Endothelial cell of umbilical vein (primary cell): Measurements from ENCODE around the gene ANKRD39. TPM values are rescaled to one million over a fixed set of nuclear protein-coding genes. Genes with fewer than 3 reads are reported as not detected.

Source experiments
- BruUV-seq: library from RNA; stranded (reverse); fragments of 400-500 nt; replicated peaks from 2 replicates; lab custom pipeline; 2021; lab: Mats Ljungman, UMichigan
- CTCF ChIA-PET: fragments of 300-600, 350-600 bp; sonication (Branson Sonifier 250); formaldehyde crosslinking; loops from one replicate; lab custom pipeline; 2021; ENCODE audit warnings: antibody characterized with exemption, inconsistent platforms; lab: Charles Lee
- POLR2A ChIA-PET: fragments of 300-600, 350-600 bp; sonication (Branson Sonifier 250); formaldehyde crosslinking; loops from one replicate; lab custom pipeline; 2021; ENCODE audit warnings: antibody characterized with exemption, inconsistent platforms; lab: Charles Lee
- DNase-seq: peaks from one replicate; pipeline ENCODE4 v3.0.0-alpha.2; 2011; ENCODE audit warnings: low read depth, low spot score
- FAIRE-seq: peaks from 2 replicates; lab custom pipeline; 2011; peaks lifted over from hg19 to GRCh38; lab: Jason Lieb, UNC
- H2AFZ ChIP-seq: 2 replicates; pipeline ENCODE4 v1.6.0; 2012; ENCODE audit warnings: low read depth, low read length, control low read depth, inconsistent platforms
- H3K27ac ChIP-seq: 2 replicates; pipeline ENCODE4 v1.5.1; 2011; ENCODE audit warnings: low read depth, mild to moderate bottlenecking, control low read depth, low read length, moderate library complexity; ENCODE audit not compliant: insufficient read depth
- H3K27me3 ChIP-seq, 2 experiments: 2 replicates each; pipeline versions ENCODE4 v1.6.0 to v1.6.1; 2011; ENCODE audit warnings: low read length in 2 of 2, mixed read lengths in 1 of 2; ENCODE audit not compliant: control insufficient read depth in 2 of 2, insufficient read depth in 2 of 2
- H3K36me3 ChIP-seq, 2 experiments: 2 replicates in 1 of 2; 3 replicates in 1 of 2; pipeline ENCODE4 v1.5.1; 2011; ENCODE audit warnings: low read length in 2 of 2, mild to moderate bottlenecking in 1 of 2, moderate library complexity in 1 of 2; ENCODE audit not compliant: control insufficient read depth in 2 of 2, insufficient read depth in 2 of 2; ENCODE audit errors: extremely low read depth in 1 of 2
- H3K4me1 ChIP-seq: 3 replicates; pipeline ENCODE4 v1.5.1; 2011; ENCODE audit warnings: mild to moderate bottlenecking, low read length; ENCODE audit not compliant: control insufficient read depth, insufficient read depth; ENCODE audit errors: extremely low read depth
- H3K4me2 ChIP-seq: 2 replicates; pipeline ENCODE4 v1.6.1; 2011; ENCODE audit warnings: low read length, control low read depth, mixed read lengths; ENCODE audit not compliant: insufficient read depth
- H3K4me3 ChIP-seq, 3 experiments: fragments of 200-600 bp in 1 of 3; sonication (generic), shearing (Covaris generic) in 1 of 3; replicated peaks in 1 of 3; 2 replicates each; pipeline ENCODE4 v1.5.1; 2011 to 2016; ENCODE audit warnings: control low read depth in 3 of 3, low read length in 3 of 3, mild to moderate bottlenecking in 2 of 3, inconsistent platforms in 1 of 3, low read depth in 1 of 3, moderate library complexity in 1 of 3; ENCODE audit not compliant: insufficient read depth in 1 of 3
- H3K79me2 ChIP-seq: 2 replicates; pipeline ENCODE4 v1.6.0; 2012; ENCODE audit warnings: low read length, inconsistent platforms; ENCODE audit not compliant: control insufficient read depth, insufficient read depth
- H3K9ac ChIP-seq: replicated peaks from 2 replicates; pipeline ENCODE3; 2011; ENCODE audit warnings: low read length, control low read depth; ENCODE audit not compliant: insufficient read depth; ENCODE audit errors: extremely low read depth
- H3K9me1 ChIP-seq: replicated peaks from 3 replicates; pipeline ENCODE4 v1.6.0; 2011; ENCODE audit warnings: mild to moderate bottlenecking, low read length; ENCODE audit not compliant: control insufficient read depth, insufficient read depth; ENCODE audit errors: extremely low read depth
- H3K9me3 ChIP-seq: replicated peaks from 2 replicates; pipeline ENCODE4 v1.5.1; 2012; ENCODE audit warnings: low read length, inconsistent platforms; ENCODE audit not compliant: control insufficient read depth, insufficient read depth
- H4K20me1 ChIP-seq: replicated peaks from 2 replicates; pipeline ENCODE3; 2011; ENCODE audit warnings: mild to moderate bottlenecking, low read length; ENCODE audit not compliant: control insufficient read depth, insufficient read depth; ENCODE audit errors: extremely low read depth
- EZH2 ChIP-seq: IDR thresholded peaks from 2 replicates; pipeline ENCODE4 v1.6.1; 2012; ENCODE audit warnings: borderline replicate concordance, low read depth, mild to moderate bottlenecking, moderate library complexity, low read length, inconsistent platforms; ENCODE audit not compliant: severe bottlenecking
- FOS ChIP-seq: IDR thresholded peaks from 2 replicates; pipeline ENCODE4 v1.6.1; 2011; ENCODE audit warnings: mild to moderate bottlenecking, low read length, moderate library complexity, borderline replicate concordance; ENCODE audit not compliant: insufficient read depth
- GATA2 ChIP-seq: IDR thresholded peaks from 2 replicates; pipeline ENCODE4 v1.7.0; 2011; ENCODE audit warnings: low read depth, mild to moderate bottlenecking, moderate library complexity, mixed read lengths, low read length; ENCODE audit not compliant: insufficient read length, insufficient read depth
- JUN ChIP-seq: IDR thresholded peaks from 2 replicates; pipeline ENCODE4 v1.6.1; 2011; ENCODE audit warnings: borderline replicate concordance, low read depth; ENCODE audit not compliant: insufficient read length, insufficient read depth
- MYC ChIP-seq: IDR thresholded peaks from one replicate; pipeline ENCODE4 v1.6.1; 2011; ENCODE audit warnings: mild to moderate bottlenecking, low read depth, low read length
- POLR2A ChIP-seq: IDR thresholded peaks from 2 replicates; pipeline ENCODE4 v1.6.1; 2012; ENCODE audit warnings: low read depth, mild to moderate bottlenecking, control low read depth, low read length
- POLR2AphosphoS5 ChIP-seq: IDR thresholded peaks from 2 replicates; pipeline ENCODE4 v1.6.1; 2012; ENCODE audit warnings: low read depth, mild to moderate bottlenecking, control low read depth, low read length, moderate library complexity; ENCODE audit not compliant: insufficient read depth
- dilution Hi-C: fragments of 300-500 bp; cut with MboI; formaldehyde crosslinking; loops from one replicate; pipeline ENCODE4 v1.15.0; 2019; ENCODE audit warnings: low sequenced_read_pairs; ENCODE audit not compliant: extremely low pct_ligation_motif_present
- intact Hi-C: fragments of 100-400 bp; cut with micrococcal nuclease; formaldehyde crosslinking; loops from one replicate; pipeline ENCODE4 v1.10.0; 2022
- polyA plus RNA-seq, 4 experiments: library from polyadenylated mRNA; depleted of rRNA in 3 of 4; stranded (reverse) in 3 of 4; unstranded in 1 of 4; fragments of >200 nt; gene quantifications; 2 replicates each; pipeline versions ENCODE4 v1.2.1 to v1.2.3, GENCODE V29; 2011 to 2012; ENCODE audit warnings: missing spikeins in 1 of 4
- total RNA-seq: library from RNA; stranded (reverse); gene quantifications from 2 replicates; pipeline ENCODE4 v1.2.3, GENCODE V29; 2021
- TF ChIP-seq, protein P1 (sequence below): IDR thresholded peaks from 2 replicates; pipeline ENCODE4 v1.6.1; 2011; ENCODE audit not compliant: insufficient read depth, insufficient read length
- TF ChIP-seq, protein P2 (sequence below), 2 donors: IDR thresholded peaks; 1 replicate in 1 of 2; 2 replicates in 1 of 2; pipeline ENCODE4 v1.5.1; 2011; ENCODE audit warnings: low read length in 2 of 2, mild to moderate bottlenecking in 2 of 2, moderate library complexity in 2 of 2, control low read depth in 1 of 2, inconsistent platforms in 1 of 2, low read depth in 1 of 2; ENCODE audit not compliant: insufficient read depth in 1 of 2; ENCODE audit errors: extremely low read depth in 1 of 2

ANKRD39 gene
- total and polyA plus RNA-seq, 2 donors (not counting 3 experiments of a cell fraction or from before 2014, with no cell fraction given): 14.7 to 17.9 TPM

DNA sequence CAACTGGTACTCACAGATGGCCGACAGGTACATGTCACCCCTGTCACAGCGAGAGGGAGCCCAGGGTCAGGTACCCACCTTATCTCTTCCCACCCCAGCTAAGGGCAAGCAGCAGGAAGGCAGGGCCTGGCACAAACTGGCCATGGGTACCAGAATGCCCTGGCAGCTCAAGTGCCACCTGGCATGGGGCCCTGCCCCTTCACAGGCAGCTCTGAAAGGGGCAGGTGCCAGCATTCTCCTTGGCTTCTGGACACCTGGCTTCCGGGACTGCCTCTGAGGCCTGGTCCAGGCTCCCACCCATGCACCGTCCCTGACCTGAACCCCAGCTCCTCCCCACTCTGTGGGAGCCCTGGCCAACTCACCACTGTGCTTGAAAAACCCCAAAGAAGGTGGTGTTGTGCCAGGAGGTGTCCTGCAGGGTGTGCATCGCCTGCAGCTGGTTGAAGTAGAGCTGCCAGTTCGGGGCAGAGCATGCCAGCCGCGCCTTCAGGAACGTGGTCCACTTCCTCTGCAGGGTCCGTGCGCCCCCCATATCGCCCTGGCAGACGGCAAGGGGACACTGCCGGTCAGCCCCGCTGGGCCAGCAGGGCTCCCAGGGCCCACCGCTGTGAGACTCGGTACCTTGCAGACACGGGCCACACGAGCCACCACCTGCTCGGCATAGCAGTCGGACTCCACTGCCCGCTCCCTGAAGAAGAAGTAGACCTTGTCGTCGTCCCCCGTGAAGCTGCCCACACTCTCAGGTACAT is 6.7 kb upstream of the ANKRD39 start:
- Histone ChIP-seq H3K36me3 (peaks cover 4 to 43% of the 10 kb centered on the region in 2 experiments), H4K20me1 (no peaks in the 10 kb centered on the region), H3K9me3 (no peaks in the 10 kb centered on the region), H3K27me3 (no peaks in the 10 kb centered on the region), H3K27ac (no peak overlapping the region), H2AFZ (no peak overlapping the region), H3K4me3 (no peak overlapping the region), H3K9me1 (no peaks in the 10 kb centered on the region), H3K9ac (no peak overlapping the region), H3K79me2 (no peaks in the 10 kb centered on the region), H3K4me2 (no peak overlapping the region), H3K4me1 (peaks cover 30% of the 10 kb centered on the region)
- no TSS peak for BruUV-seq
- FAIRE-seq (no peak), DNase-seq (no peak)
- ChIA-PET CTCF (interaction anchor here (1.2 to 2.2 kb wide), 2 partner anchors 10 to 86 kb away, joined by 3 to 5 read pairs; no protein-coding TSS in a partner anchor), POLR2A (no interaction called here)
- intact Hi-C loops (no loop called here), dilution Hi-C loops (no loop called here)
- TF ChIP-seq GATA2 (no peak), JUN (no peak), EZH2 (no peak), MYC (no peak), FOS (no peak), POLR2AphosphoS5 (no peak), POLR2A (no peak)
- TF ChIP-seq, protein P1, sequence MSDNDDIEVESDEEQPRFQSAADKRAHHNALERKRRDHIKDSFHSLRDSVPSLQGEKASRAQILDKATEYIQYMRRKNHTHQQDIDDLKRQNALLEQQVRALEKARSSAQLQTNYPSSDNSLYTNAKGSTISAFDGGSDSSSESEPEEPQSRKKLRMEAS: no peak
- TF ChIP-seq, protein P2, sequence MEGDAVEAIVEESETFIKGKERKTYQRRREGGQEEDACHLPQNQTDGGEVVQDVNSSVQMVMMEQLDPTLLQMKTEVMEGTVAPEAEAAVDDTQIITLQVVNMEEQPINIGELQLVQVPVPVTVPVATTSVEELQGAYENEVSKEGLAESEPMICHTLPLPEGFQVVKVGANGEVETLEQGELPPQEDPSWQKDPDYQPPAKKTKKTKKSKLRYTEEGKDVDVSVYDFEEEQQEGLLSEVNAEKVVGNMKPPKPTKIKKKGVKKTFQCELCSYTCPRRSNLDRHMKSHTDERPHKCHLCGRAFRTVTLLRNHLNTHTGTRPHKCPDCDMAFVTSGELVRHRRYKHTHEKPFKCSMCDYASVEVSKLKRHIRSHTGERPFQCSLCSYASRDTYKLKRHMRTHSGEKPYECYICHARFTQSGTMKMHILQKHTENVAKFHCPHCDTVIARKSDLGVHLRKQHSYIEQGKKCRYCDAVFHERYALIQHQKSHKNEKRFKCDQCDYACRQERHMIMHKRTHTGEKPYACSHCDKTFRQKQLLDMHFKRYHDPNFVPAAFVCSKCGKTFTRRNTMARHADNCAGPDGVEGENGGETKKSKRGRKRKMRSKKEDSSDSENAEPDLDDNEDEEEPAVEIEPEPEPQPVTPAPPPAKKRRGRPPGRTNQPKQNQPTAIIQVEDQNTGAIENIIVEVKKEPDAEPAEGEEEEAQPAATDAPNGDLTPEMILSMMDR (IDR thresholded peaks at IDR 0.05; ENCODE audit: extremely low read depth in 1 of 2, insufficient read depth in 1 of 2, low read depth in 1 of 2, low read length in 2 of 2): no peak
